HG03097 (cell line): ENCODE results near the gene NHSL2.

Experiments
- ATAC-seq: cut with Tn5 transposase; IDR thresholded peaks from one replicate; pipeline ENCODE4 v1.9.1; 2021; ENCODE audit not compliant: unreplicated experiment, low FRiP score

NHSL2 gene

GRCh38 chrX:71989768-71990426 is 79.3 kb downstream of the NHSL2 start:
- no peak for ATAC-seq

- no peak for ATAC-seq
Measured at GRCh38 chrX:71990518-71990917, 79.9 kb downstream of the NHSL2 start.

DNA sequence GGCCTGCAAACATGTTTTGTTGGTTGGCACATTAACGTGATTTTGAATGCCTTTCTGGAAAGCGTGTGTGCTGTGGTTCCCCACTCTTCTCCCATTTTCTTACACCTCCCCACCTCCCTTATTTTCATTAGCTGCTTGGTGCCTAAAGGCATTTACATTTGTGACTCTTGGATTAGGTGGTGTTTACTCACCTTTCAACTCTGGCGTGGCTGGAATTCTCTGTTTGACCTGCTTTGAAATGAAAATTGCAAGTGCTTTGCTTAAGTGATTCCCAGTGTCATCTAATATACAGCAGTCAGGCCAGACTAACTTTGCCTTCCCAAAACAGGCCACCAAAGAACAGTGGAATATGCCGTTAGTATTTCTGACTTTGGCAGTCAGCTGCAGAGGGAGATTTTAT is 80.5 kb downstream of the NHSL2 start:
- no peak for ATAC-seq

- ATAC-seq = no peak
Measured at GRCh38 chrX:71992711-71993110, 82.1 kb downstream of the NHSL2 start.

DNA sequence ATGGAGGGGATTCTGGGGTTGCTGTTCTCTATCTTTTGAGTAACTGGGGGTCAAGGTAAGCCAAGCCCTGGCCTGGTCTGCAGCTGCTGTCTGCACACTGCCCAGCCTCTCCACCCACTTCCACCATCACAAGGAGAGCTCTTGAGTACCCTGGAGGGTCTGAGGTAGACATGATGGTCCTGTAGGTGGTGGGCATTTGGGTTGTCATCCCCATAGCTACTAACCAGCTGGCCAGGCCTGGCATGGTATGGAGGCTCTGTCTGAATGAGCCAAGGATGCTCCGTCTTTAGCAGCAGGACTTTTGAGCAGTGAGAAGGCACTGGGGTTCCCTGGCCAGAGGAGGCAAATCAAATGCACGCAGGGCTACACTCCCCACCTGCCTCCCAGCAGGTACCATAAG is 82.7 kb downstream of the NHSL2 start:
- no peak for ATAC-seq

- ATAC-seq = no peak
Measured at GRCh38 chrX:71994601-71995000, 84.0 kb downstream of the NHSL2 start.

- ATAC-seq = no peak
Measured at GRCh38 chrX:71995122-71995521, 84.5 kb downstream of the NHSL2 start.

DNA sequence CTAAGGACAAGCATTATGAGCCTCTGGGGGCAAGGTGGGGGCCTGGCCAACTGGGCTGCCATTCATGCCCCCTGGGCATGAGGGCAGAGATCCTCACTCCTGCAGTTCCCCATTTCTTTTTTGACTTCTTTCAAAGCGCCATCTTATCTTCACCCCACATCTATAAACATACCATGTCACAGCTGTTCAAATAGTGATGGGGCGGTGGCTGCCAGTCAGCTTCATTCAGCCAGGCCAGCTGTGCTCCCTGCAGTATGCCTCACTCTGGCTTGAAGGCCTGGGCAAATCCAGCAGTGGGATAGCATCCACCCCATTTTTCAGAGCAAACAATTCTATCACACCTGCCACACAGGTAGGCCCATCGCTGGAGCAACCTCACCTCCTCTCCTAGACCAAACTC is 85.5 kb downstream of the NHSL2 start:
- ATAC-seq = no peak

DNA sequence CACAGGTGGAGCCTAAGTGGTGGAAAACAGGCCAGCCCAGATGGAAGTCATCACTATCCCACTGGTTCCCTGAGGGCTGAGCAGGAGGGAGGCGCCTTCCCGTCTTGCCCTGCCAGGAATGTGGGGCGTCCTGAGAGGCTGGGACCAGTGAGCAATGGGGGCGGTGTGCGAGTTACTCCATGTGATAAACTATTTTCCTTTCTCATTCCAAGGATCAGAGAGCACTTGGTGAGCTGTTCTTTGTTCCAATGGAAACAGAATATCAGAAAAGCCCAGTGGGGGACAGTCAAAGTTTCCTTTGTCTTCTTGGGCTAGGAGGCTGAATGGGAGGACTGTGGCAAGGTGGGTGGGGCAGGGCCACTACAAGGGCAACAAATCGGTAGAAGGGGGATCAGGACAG is 86.2 kb downstream of the NHSL2 start:
- no peak for ATAC-seq

DNA sequence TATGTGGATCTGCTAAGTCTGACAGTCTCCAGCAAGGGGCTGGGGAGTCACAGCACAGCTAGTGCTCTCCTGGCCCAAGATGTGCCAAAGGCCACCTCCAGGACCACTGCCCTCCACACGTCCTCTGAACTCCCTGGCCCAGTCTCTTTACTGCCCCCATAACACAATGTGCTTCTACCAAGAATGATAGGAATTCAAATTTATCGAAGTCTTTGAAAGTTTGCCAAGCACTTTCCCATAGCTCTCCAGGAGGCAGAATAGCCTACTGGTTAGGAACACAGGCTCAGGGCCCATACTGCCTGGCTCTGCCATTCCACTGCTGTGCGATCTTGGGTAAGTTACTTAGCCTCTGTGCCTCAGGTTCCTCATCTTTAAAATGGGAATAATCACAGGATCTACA is 86.7 kb downstream of the NHSL2 start:
- no peak for ATAC-seq

GRCh38 chrX:71998836-71999509 is 88.3 kb downstream of the NHSL2 start:
- ATAC-seq = no peak

GRCh38 chrX:71999535-71999934 is 88.9 kb downstream of the NHSL2 start:
- ATAC-seq = no peak

GRCh38 chrX:72001471-72001870 is 90.8 kb downstream of the NHSL2 start:
- ATAC-seq = no peak

- no peak for ATAC-seq
Measured at GRCh38 chrX:72001906-72002305, 91.3 kb downstream of the NHSL2 start.

- ATAC-seq = no peak
Measured at GRCh38 chrX:72002875-72003274, 92.2 kb downstream of the NHSL2 start.

GRCh38 chrX:72003811-72004750 is 93.4 kb downstream of the NHSL2 start:
- ATAC-seq = no peak

DNA sequence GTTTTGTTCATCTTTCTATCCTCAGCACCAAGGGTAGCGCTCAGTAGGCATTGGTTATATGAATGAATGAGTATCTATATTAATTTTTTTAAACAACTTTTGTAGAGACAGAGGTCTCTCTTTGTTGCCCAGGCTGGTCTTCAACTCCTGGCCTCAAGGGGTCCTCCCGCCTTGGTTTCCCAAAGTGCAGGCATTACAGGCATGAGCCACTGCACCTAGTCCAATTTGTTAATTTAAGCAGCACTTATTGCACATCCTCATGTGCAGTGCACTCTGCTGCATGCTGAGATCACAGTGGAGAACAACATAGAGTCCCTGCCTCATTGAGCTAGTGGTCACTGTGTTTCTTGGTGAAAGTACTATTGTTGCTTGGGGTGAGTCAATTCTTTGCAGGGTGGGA is 94.4 kb downstream of the NHSL2 start:
- ATAC-seq = no peak

DNA sequence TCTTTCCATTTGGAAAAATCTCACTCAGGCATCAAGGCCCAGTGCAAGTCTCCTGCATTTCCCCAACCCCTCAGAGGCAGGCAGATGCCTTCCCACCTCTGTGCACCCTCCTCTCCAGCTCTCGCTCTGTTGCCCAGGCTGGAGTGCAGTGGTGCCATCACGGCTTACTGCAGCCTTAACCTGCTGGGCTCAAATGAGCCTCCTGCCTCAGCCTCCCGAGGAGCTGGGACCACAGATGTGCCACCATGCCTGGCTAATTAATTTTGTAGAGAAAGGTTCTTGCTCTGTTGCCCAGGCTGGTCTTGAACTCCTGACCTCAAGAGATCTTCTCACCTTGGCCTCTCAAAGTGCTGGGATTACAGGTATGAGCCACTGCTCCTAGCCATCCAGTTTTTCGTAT is 95.8 kb downstream of the NHSL2 start:
- ATAC-seq = no peak

GRCh38 chrX:72009731-72010130 is 99.1 kb downstream of the NHSL2 start:
- no peak for ATAC-seq

GRCh38 chrX:72011734-72012133 is 101.1 kb downstream of the NHSL2 start:
- ATAC-seq = no peak

DNA sequence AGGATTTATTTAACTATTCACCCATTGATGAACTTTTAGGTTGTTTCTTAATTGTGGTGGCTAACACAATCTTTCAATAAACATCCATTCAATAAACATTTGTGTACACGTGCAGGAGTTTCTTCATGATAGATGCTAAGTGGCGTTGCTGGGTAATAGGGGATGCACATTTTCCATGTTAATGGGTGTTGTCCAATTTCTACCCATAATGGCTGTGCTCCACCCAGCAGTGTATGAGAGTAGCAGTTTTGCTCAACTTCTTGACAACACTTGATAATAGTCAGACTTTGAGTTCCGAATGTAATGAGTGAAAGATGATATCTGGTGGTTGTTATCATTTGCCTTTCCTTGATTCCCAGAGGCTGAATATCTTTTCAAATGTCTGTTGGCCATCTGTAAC is 104.7 kb downstream of the NHSL2 start:
- no peak for ATAC-seq
